Upper lobe of left lung (tissue), 4 donors: ENCODE measurements around the gene IRF8.

Experiments used
- CTCF ChIP-seq, 6 experiments: fragments of 450-650 bp in 4 of 6; fragments of 200-600 bp in 2 of 6; sonication (generic) in 2 of 6; IDR thresholded peaks; one replicate each; pipeline ENCODE4 v1.5.1; 2016 to 2019; ENCODE audit warnings: antibody characterized with exemption in 6 of 6
- EP300 ChIP-seq, 4 donors: sonication (generic); formaldehyde crosslinking; IDR thresholded peaks; one replicate each; pipeline ENCODE4 v1.5.1; 2017; ENCODE audit warnings: antibody characterized with exemption in 4 of 4, control low read depth in 2 of 4
- POLR2A ChIP-seq, 4 donors: fragments of 450-650 bp; IDR thresholded peaks; one replicate each; pipeline ENCODE4 v1.5.1; 2016 to 2017; ENCODE audit warnings: antibody characterized with exemption in 4 of 4, mild to moderate bottlenecking in 2 of 4
- POLR2AphosphoS5 ChIP-seq, 2 donors: sonication (generic); formaldehyde crosslinking; IDR thresholded peaks; one replicate each; pipeline ENCODE4 v1.5.1; 2017; ENCODE audit warnings: antibody characterized with exemption in 2 of 2

GRCh38 chr16:85901773-85902365 lies 2.9 kb downstream of the IRF8 start:
- TF ChIP-seq CTCF (IDR thresholded peaks at IDR 0.05) (no peak), POLR2AphosphoS5 (IDR thresholded peaks at IDR 0.05) (no peak), EP300 (IDR thresholded peaks at IDR 0.05) (no peak), POLR2A (IDR thresholded peaks at IDR 0.05) (no peak)
